Activated naive CD4-positive, alpha-beta T cell treated with anti-CD3 and anti-CD28 coated beads for 36 hours (primary cell): Measurements from ENCODE around the gene MRPL18. TPM values are rescaled to one million over a fixed set of nuclear protein-coding genes. Genes with fewer than 3 reads are reported as not detected.
"Not testable (repeated sequence)": the region's sequence is repeated elsewhere in the genome, so short reads cannot be mapped to it uniquely, and the experiment has no call there.

Experiments used
- CTCF ChIA-PET: fragments of 350-600 bp; sonication (Branson Sonifier 250); formaldehyde crosslinking; loops from one replicate; lab custom pipeline; 2021; ENCODE audit warnings: antibody characterized with exemption; lab: Charles Lee
- DNase-seq: peaks from one replicate; pipeline ENCODE4 v3.0.0-alpha.2; 2020
- H3K27ac Mint-ChIP-seq: one replicate; pipeline ENCODE4 v1.8.0; 2021; ENCODE audit warnings: mild to moderate bottlenecking, mixed read lengths
- H3K27me3 Mint-ChIP-seq: one replicate; pipeline ENCODE4 v1.8.0; 2021; ENCODE audit warnings: low read depth, mixed read lengths
- H3K36me3 Mint-ChIP-seq: one replicate; pipeline ENCODE4 v1.8.0; 2021; ENCODE audit warnings: low read depth, mixed read lengths
- H3K4me1 Mint-ChIP-seq: one replicate; pipeline ENCODE4 v1.8.0; 2021; ENCODE audit warnings: low read depth, mixed read lengths
- H3K4me3 Mint-ChIP-seq: one replicate; pipeline ENCODE4 v1.8.0; 2021; ENCODE audit warnings: mild to moderate bottlenecking, moderate library complexity, mixed read lengths
- H3K9me3 Mint-ChIP-seq: one replicate; pipeline ENCODE4 v1.8.0; 2021; ENCODE audit warnings: mixed read lengths
- intact Hi-C: fragments of 100-400 bp; cut with micrococcal nuclease; formaldehyde crosslinking; loops from one replicate; pipeline ENCODE4 v1.15.1; 2023
- total RNA-seq, 2 experiments: library from RNA; stranded (reverse); gene quantifications; one replicate each; pipeline ENCODE4 v1.2.3, GENCODE V29; 2021

Gene MRPL18
- total RNA-seq, 2 experiments from 2014 or later = 65.1 to 75.8 TPM

DNA sequence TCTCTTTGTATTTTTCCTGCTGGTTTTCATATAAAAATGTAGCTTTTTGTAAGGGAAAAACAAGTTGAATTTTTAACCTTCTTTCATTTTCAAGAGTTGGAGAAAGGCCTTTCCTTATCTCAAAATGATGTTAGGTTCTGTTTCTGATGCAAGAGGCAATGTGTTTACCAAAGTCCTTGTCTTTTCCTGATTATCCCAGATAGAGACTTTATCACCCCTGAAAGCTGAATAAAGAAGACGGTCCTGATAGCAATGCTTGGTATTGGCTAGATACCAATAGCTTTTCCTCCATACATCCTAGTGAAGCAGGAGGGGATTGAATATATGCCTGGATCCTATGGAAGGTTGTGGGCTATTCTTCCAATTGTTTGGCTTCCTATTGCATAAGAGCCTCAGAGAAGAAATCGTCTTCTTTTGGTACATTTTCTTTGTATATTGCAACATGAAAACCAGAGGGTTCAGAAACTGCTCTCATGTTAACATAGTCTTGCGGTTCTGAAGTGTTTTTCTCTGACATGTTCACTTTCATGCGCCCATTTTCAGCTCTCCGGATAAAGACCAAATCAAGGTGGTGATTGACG is 15.3 kb downstream of the MRPL18 start:
- intact Hi-C loops = no loop called here
- no peak overlapping the region for H3K27ac Mint-ChIP-seq
- peaks cover 2% of the 10 kb centered on the region for H3K36me3 Mint-ChIP-seq
- CTCF ChIA-PET = interaction anchor here (0.5 to 0.7 kb wide), 2 partner anchors 102 to 107 kb away, joined by 3 to 6 read pairs; no protein-coding TSS in a partner anchor
- no peak overlapping the region for H3K4me3 Mint-ChIP-seq
- DNase-seq = no peak
- no peaks in the 10 kb centered on the region for H3K9me3 Mint-ChIP-seq
- no peaks in the 10 kb centered on the region for H3K27me3 Mint-ChIP-seq
- H3K4me1 Mint-ChIP-seq = no peaks in the 10 kb centered on the region

DNA sequence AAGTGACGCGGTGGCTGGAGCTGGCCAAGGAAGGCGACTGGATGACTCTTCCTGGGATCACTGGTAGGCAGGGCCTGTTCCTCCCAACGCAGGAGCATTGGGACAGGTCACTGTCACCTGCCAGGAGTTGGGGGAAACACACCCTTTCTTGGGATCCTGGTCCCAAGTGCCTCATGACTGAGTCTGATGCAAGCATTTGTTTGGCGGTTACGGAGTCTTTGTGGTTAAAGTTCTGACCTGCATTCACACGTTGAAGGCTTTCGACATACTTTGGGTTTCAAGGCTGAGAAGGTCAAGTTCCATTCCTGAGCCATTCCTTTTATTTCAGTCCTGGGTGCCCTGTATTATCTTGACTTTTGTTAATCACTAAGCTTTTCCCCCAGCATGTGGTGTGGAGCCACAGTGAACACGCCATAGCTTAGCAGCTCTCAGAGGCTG is 15.8 kb downstream of the MRPL18 start:
- H3K27me3 Mint-ChIP-seq = no peaks in the 10 kb centered on the region
- intact Hi-C loops = no loop called here
- no peak for DNase-seq
- CTCF ChIA-PET = interaction anchor here (0.5 to 0.7 kb wide), 2 partner anchors 103 to 108 kb away, joined by 3 to 6 read pairs; no protein-coding TSS in a partner anchor
- no peaks in the 10 kb centered on the region for H3K4me1 Mint-ChIP-seq
- H3K9me3 Mint-ChIP-seq = no peaks in the 10 kb centered on the region
- peaks cover 2% of the 10 kb centered on the region for H3K36me3 Mint-ChIP-seq
- no peak overlapping the region for H3K27ac Mint-ChIP-seq
- no peak overlapping the region for H3K4me3 Mint-ChIP-seq

- Mint-ChIP-seq H3K27ac (no peak overlapping the region), H3K27me3 (no peaks in the 10 kb centered on the region), H3K4me1 (no peaks in the 10 kb centered on the region), H3K36me3 (peaks cover 2% of the 10 kb centered on the region), H3K9me3 (no peaks in the 10 kb centered on the region), H3K4me3 (no peak overlapping the region)
- CTCF ChIA-PET = interaction anchor here (0.8 kb wide), 1 partner anchor 16 kb away, joined by 3 read pairs; no protein-coding TSS in a partner anchor
- intact Hi-C loops = no loop called here
- DNase-seq = no peak
Observed at GRCh38 chr6:159807150-159807858, 17.0 kb downstream of the MRPL18 start.

DNA sequence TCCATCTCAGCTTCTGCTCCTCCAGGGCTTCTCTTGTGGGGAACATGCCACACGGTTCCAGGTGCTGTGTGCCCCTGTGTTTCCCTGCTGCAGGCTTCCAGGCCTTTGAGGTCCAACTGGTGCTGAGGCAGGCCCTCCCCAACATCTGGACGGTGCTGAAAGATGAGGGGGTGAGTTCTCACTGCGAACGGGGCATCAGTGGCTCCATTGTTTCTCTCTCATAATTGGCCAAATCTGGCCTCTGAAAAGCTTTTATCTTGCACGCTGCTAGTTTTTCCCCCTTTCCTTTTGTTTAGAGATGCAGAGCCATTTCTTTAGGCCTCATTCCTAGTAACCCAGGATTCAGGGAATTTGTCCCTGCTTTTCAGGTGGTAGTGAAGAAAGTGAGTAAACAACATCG is 18.4 kb downstream of the MRPL18 start:
- Mint-ChIP-seq H3K36me3 (peaks cover 2% of the 10 kb centered on the region), H3K27me3 (no peaks in the 10 kb centered on the region), H3K4me3 (no peak overlapping the region), H3K9me3 (no peaks in the 10 kb centered on the region), H3K27ac (no peak overlapping the region), H3K4me1 (no peaks in the 10 kb centered on the region)
- CTCF ChIA-PET = no interaction called here
- no peak for DNase-seq
- intact Hi-C loops = no loop called here

DNA sequence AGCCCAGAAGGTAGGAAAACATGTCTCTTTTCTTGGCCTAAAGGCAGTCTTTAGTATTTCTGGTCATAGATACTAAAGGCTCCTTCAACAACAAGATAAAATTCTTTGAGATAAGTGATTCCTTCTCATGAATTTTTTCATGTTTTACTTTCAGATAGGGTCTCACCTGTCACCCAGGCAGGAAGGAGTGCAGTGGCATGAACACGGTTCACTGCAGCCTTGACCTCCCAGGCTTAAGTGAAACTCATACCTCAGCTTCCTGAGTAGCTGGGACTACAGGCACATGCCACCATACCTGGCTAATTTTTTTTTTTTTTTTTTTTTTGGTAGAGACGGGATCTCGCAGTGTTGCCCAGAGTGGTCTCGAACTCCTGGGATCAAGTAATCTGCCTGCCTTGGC is 18.9 kb downstream of the MRPL18 start:
- intact Hi-C loops = no loop called here
- CTCF ChIA-PET = no interaction called here
- no peak for DNase-seq
- Mint-ChIP-seq H3K4me1 (no peaks in the 10 kb centered on the region), H3K36me3 (peaks cover 2% of the 10 kb centered on the region), H3K9me3 (no peaks in the 10 kb centered on the region), H3K27ac (no peak overlapping the region), H3K27me3 (no peaks in the 10 kb centered on the region), H3K4me3 (no peak overlapping the region)

DNA sequence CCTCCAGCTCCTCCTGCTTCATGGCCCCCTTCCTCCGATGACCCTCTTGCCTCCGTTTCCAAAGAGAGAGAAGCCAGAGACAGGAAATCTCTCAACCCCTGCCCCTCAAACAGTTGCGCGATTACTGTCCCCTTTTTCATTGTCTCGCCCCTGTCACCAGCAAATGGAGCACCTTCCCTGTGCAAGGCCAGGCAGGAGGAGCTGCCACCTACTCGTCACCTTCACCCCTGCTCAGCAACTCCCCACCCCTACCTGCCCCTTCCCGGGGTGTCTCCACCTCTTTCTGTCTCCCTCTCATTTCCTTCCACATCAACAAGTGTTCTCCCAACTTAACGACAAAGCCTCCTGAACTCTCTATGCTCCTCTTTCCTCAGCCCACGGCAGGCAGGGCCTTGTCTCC is 23.5 kb downstream of the MRPL18 start:
- Mint-ChIP-seq H3K27ac (no peak overlapping the region), H3K4me3 (no peak overlapping the region), H3K4me1 (no peaks in the 10 kb centered on the region), H3K9me3 (no peaks in the 10 kb centered on the region), H3K36me3 (no peaks in the 10 kb centered on the region), H3K27me3 (no peaks in the 10 kb centered on the region)
- intact Hi-C loops = no loop called here
- DNase-seq = no peak
- CTCF ChIA-PET = interaction anchor here (0.7 kb wide), 1 partner anchor 20 kb away, joined by 3 read pairs; no protein-coding TSS in a partner anchor

GRCh38 chr6:159815410-159815809 is 25.1 kb downstream of the MRPL18 start:
- no peaks in the 10 kb centered on the region for H3K27me3 Mint-ChIP-seq
- H3K36me3 Mint-ChIP-seq = peaks cover 2% of the 10 kb centered on the region
- H3K9me3 Mint-ChIP-seq = no peaks in the 10 kb centered on the region
- intact Hi-C loops = no loop called here
- peaks cover 11% of the 10 kb centered on the region for H3K4me1 Mint-ChIP-seq
- no peak for DNase-seq
- H3K4me3 Mint-ChIP-seq = no peak overlapping the region
- H3K27ac Mint-ChIP-seq = no peak overlapping the region
- CTCF ChIA-PET = no interaction called here

DNA sequence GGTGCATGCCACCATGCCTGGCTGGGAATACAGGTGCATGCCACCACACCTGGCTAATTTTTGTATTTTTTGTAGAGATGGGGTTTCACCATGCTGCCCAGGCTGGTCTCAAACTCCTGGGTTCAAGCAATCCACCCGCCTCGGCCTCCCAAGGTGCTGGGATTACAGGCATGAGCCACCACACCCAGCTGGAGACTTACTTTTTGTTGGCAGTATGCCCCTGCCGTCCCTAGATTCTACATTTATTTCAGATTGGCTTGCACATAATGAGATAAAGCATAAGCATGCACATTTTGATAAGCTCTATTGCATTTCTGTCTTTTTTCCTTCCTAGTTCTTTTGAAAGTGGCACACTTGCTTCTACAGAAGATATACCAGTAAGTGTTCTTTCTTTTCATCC is 26.5 kb downstream of the MRPL18 start:
- H3K27me3 Mint-ChIP-seq, H3K4me3 Mint-ChIP-seq, H3K9me3 Mint-ChIP-seq, DNase-seq, CTCF ChIA-PET, H3K36me3 Mint-ChIP-seq, intact Hi-C loops, H3K27ac Mint-ChIP-seq: not testable (repeated sequence)
- H3K4me1 Mint-ChIP-seq = peaks cover 15% of the 10 kb centered on the region

GRCh38 chr6:159817951-159818739 is 27.9 kb downstream of the MRPL18 start:
- Mint-ChIP-seq H3K27ac (no peak overlapping the region), H3K4me1 (peaks cover 15% of the 10 kb centered on the region), H3K36me3 (peaks cover 2% of the 10 kb centered on the region), H3K4me3 (no peak overlapping the region), H3K27me3 (no peaks in the 10 kb centered on the region), H3K9me3 (no peaks in the 10 kb centered on the region)
- DNase-seq = no peak
- CTCF ChIA-PET = no interaction called here
- intact Hi-C loops = no loop called here

DNA sequence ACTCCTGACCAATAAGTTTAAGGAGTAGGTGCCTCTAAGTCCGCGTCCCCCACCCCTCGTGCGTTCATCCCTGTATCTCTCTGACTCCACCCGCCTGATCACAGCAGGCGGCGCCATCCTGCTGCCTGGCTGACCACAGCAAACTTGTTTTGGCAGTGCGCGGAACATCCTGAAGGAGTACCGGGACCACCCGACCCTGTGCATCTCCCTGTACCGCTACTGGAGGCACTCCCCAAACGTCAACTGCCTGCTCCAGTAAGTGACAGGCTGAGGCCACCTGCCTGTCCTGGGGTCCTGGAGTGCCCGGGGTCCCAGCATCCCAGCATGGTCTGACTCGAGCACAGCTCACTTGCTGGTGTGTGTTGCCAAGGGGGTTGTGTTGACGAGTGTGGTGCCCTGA is 28.8 kb downstream of the MRPL18 start:
- CTCF ChIA-PET = interaction anchor here (0.6 kb wide), 1 partner anchor 19 kb away, joined by 3 read pairs; no protein-coding TSS in a partner anchor
- H3K27ac Mint-ChIP-seq = no peak overlapping the region

DNA sequence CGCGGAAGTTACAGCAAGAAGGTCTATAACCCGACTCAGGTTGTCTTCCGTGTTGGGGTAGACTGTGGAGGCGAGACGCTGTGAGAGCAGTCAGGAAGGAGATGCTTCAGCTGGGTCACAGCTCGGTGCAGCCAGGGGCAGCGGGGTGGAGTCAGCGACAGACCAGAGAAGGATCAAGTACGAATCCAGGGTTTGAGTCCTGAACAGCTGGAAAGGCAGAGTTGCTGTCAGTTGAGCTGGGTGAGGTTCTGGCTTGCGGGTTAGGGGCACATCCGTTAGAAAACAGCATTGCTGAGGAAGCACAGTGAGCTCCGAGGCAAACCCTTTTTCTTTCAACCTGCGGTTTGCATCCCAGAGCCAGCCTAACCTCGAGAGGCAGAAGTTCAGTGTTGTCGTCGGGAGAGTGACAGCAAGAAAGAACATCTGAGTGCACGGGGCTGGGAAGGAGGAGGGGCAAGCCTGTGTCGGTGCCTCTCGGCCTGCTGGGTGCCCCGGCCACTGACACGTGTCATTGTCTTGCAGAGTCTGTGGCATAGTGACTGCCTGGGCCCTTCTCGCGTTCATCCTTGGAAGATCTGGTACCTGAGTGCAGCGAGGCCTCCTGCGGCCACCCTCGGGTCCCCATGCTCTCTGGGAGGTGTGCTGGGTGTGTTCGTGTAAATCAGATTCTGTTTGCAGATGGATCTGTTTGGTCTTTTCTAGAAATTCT is 29.8 kb downstream of the MRPL18 start:
- Mint-ChIP-seq H3K4me3 (peak overlapping the region; percentile 34), H3K27ac (no peak overlapping the region), H3K27me3 (no peaks in the 10 kb centered on the region), H3K4me1 (peaks cover 15% of the 10 kb centered on the region), H3K9me3 (no peaks in the 10 kb centered on the region), H3K36me3 (peaks cover 2% of the 10 kb centered on the region)
- CTCF ChIA-PET = interaction anchor here (0.6 to 0.9 kb wide), 3 partner anchors 10 to 222 kb away, joined by 3 read pairs; no protein-coding TSS in a partner anchor
- DNase-seq = peak; percentile 57
- intact Hi-C loops = loop anchor here (2.0 kb wide), 1 partner anchor 29 kb away; the partner anchor contains the start of gene MRPL18

More for the DNA sequence above, 28.8 kb downstream of the MRPL18 start:
- Mint-ChIP-seq H3K4me1 (peaks cover 15% of the 10 kb centered on the region), H3K9me3 (no peaks in the 10 kb centered on the region), H3K27me3 (no peaks in the 10 kb centered on the region), H3K4me3 (no peak overlapping the region), H3K36me3 (peaks cover 2% of the 10 kb centered on the region)
- intact Hi-C loops = no loop called here
- DNase-seq = no peak
